Measurements from ENCODE around the gene FTL. TPM values are rescaled to one million over a fixed set of nuclear protein-coding genes. Genes with fewer than 3 reads are reported as not detected.

Gene FTL
- total RNA-seq, 1 donor from 2014 or later, result 4,020 TPM

GRCh38 chr19:48921721-48922500 lies 43.2 kb upstream of the FTL start:
- no peak overlapping the region for H2AFZ ChIP-seq (ENCODE audit: low read depth, low read length)
- H3K4me1 ChIP-seq (ENCODE audit: insufficient read depth, low read length), result peaks cover 18% of the 10 kb centered on the region
- no peak overlapping the region for H3K4me2 ChIP-seq (ENCODE audit: low read length)
- H3K79me2 ChIP-seq (ENCODE audit: insufficient read depth, low read length), result no peaks in the 10 kb centered on the region
- Mint-ChIP-seq H3K4me3 (ENCODE audit: unreplicated experiment) (no peak overlapping the region), H3K36me3 (ENCODE audit: low read depth, unreplicated experiment) (peaks cover 11% of the 10 kb centered on the region), H3K27me3 (ENCODE audit: low read depth, unreplicated experiment) (no peaks in the 10 kb centered on the region), H3K27ac (ENCODE audit: unreplicated experiment) (no peak overlapping the region), H3K9me3 (ENCODE audit: unreplicated experiment) (no peaks in the 10 kb centered on the region), H3K4me1 (ENCODE audit: low read depth, unreplicated experiment) (peaks cover 2% of the 10 kb centered on the region)
- peaks cover 3% of the 10 kb centered on the region for H3K36me3 ChIP-seq (ENCODE audit: insufficient read depth, low read length)
- H3K27ac ChIP-seq (ENCODE audit: low read depth, low read length), result no peak overlapping the region
- DNase-seq (ENCODE audit: low read depth), result no peak
- no peak for TF ChIP-seq EZH2 (IDR thresholded peaks at IDR 0.05; ENCODE audit: insufficient read depth, low read length)
- TF ChIP-seq CTCF (IDR thresholded peaks at IDR 0.05; ENCODE audit: insufficient read depth, low read depth, low read length), result no peak
- no peak overlapping the region for H3K4me3 ChIP-seq (ENCODE audit: insufficient read depth, low read depth, low read length)
- H3K9ac ChIP-seq (ENCODE audit: low read length), result no peak overlapping the region
- no peaks in the 10 kb centered on the region for H4K20me1 ChIP-seq (ENCODE audit: insufficient read depth, low read length)
- H3K27me3 ChIP-seq (ENCODE audit: insufficient read depth, low read length), result no peaks in the 10 kb centered on the region
- H3K9me3 ChIP-seq (ENCODE audit: insufficient read depth, low read depth, low read length), result no peaks in the 10 kb centered on the region
- FAIRE-seq, result no peak

GRCh38 chr19:48922548-48923490 lies 42.3 kb upstream of the FTL start:
- H3K4me3 Mint-ChIP-seq (ENCODE audit: unreplicated experiment), result no peak overlapping the region
- H3K4me1 Mint-ChIP-seq (ENCODE audit: low read depth, unreplicated experiment), result peaks cover 2% of the 10 kb centered on the region
- FAIRE-seq (no peak), DNase-seq (ENCODE audit: low read depth) (no peak)
- no peak overlapping the region for H3K27ac Mint-ChIP-seq (ENCODE audit: unreplicated experiment)
- no peaks in the 10 kb centered on the region for H3K9me3 Mint-ChIP-seq (ENCODE audit: unreplicated experiment)
- no peak overlapping the region for H3K4me3 ChIP-seq (ENCODE audit: insufficient read depth, low read depth, low read length)
- H3K36me3 Mint-ChIP-seq (ENCODE audit: low read depth, unreplicated experiment), result peaks cover 11% of the 10 kb centered on the region
- no peak for TF ChIP-seq EZH2 (IDR thresholded peaks at IDR 0.05; ENCODE audit: insufficient read depth, low read length)
- TF ChIP-seq CTCF (IDR thresholded peaks at IDR 0.05; ENCODE audit: insufficient read depth, low read depth, low read length), result no peak
- H4K20me1 ChIP-seq (ENCODE audit: insufficient read depth, low read length), result no peaks in the 10 kb centered on the region
- no peak overlapping the region for H3K27ac ChIP-seq (ENCODE audit: low read depth, low read length)
- H3K9me3 ChIP-seq (ENCODE audit: insufficient read depth, low read depth, low read length), result no peaks in the 10 kb centered on the region
- H3K4me2 ChIP-seq (ENCODE audit: low read length), result no peak overlapping the region
- H3K79me2 ChIP-seq (ENCODE audit: insufficient read depth, low read length), result no peaks in the 10 kb centered on the region
- H3K9ac ChIP-seq (ENCODE audit: low read length), result no peak overlapping the region
- no peaks in the 10 kb centered on the region for H3K27me3 ChIP-seq (ENCODE audit: insufficient read depth, low read length)
- no peak overlapping the region for H2AFZ ChIP-seq (ENCODE audit: low read depth, low read length)
- peaks cover 3% of the 10 kb centered on the region for H3K36me3 ChIP-seq (ENCODE audit: insufficient read depth, low read length)
- no peaks in the 10 kb centered on the region for H3K27me3 Mint-ChIP-seq (ENCODE audit: low read depth, unreplicated experiment)
- peaks cover 20% of the 10 kb centered on the region for H3K4me1 ChIP-seq (ENCODE audit: insufficient read depth, low read length)
